Neural progenitor cell (in vitro differentiated cells): ENCODE data around the gene ZFP90. TPM values are rescaled to one million over a fixed set of nuclear protein-coding genes. Genes with fewer than 3 reads are reported as not detected.

Experiments used
- DNase-seq: peaks from one replicate; pipeline ENCODE4 v3.0.0-alpha.2; 2016; ENCODE audit warnings: low spot score
- H2AFZ ChIP-seq: fragments of 200-600 bp; sonication (generic); replicated peaks from 2 replicates; pipeline ENCODE4 v1.6.1; 2016; ENCODE audit warnings: antibody characterized with exemption
- H3F3A ChIP-seq: fragments of 200-600 bp; sonication (generic); 2 replicates; pipeline ENCODE4 v1.6.1; 2016; ENCODE audit warnings: antibody characterized with exemption, low read depth
- H3K27ac ChIP-seq: fragments of 200-600 bp; sonication (generic); 2 replicates; pipeline ENCODE4 v1.5.1; 2016; ENCODE audit warnings: mild to moderate bottlenecking
- H3K27me3 ChIP-seq: fragments of 200-600 bp; sonication (generic); 2 replicates; pipeline ENCODE4 v1.6.1; 2016; ENCODE audit warnings: mild to moderate bottlenecking, moderate library complexity
- H3K36me3 ChIP-seq: fragments of 200-600 bp; sonication (generic); 2 replicates; pipeline ENCODE4 v1.5.1; 2016
- H3K4me1 ChIP-seq: fragments of 200-600 bp; sonication (generic); 2 replicates; pipeline ENCODE4 v1.6.1; 2016; ENCODE audit warnings: mixed run types
- H3K4me2 ChIP-seq: fragments of 200-600 bp; sonication (generic); 2 replicates; pipeline ENCODE4 v1.6.1; 2016
- H3K4me3 ChIP-seq: fragments of 200-600 bp; sonication (generic); 2 replicates; pipeline ENCODE4 v1.5.1; 2016
- H3K79me2 ChIP-seq: fragments of 200-600 bp; sonication (generic); 2 replicates; pipeline ENCODE4 v1.6.1; 2016; ENCODE audit warnings: low read depth
- H3K9ac ChIP-seq: fragments of 200-600 bp; sonication (generic); 2 replicates; pipeline ENCODE4 v1.6.1; 2016
- H3K9me3 ChIP-seq: fragments of 200-600 bp; sonication (generic); 2 replicates; pipeline ENCODE4 v1.5.1; 2016; ENCODE audit warnings: low read depth
- H4K20me1 ChIP-seq: fragments of 200-600 bp; sonication (generic); 2 replicates; pipeline ENCODE4 v1.6.1; 2016; ENCODE audit warnings: low read depth
- H3K27ac Mint-ChIP-seq: 3 replicates; pipeline ENCODE4 v1.8.0; 2021; ENCODE audit warnings: mixed read lengths
- H3K27me3 Mint-ChIP-seq: 2 replicates; pipeline ENCODE4 v1.8.0; 2022; ENCODE audit warnings: low read depth, mild to moderate bottlenecking, inconsistent platforms, moderate library complexity, mixed read lengths; ENCODE audit not compliant: insufficient read depth
- H3K36me3 Mint-ChIP-seq: 3 replicates; pipeline ENCODE4 v1.8.0; 2021; ENCODE audit warnings: mixed read lengths
- H3K4me1 Mint-ChIP-seq: 3 replicates; pipeline ENCODE4 v1.8.0; 2021; ENCODE audit warnings: mixed read lengths
- H3K4me3 Mint-ChIP-seq: 3 replicates; pipeline ENCODE4 v1.8.0; 2021; ENCODE audit warnings: mild to moderate bottlenecking, moderate library complexity, mixed read lengths
- H3K9me3 Mint-ChIP-seq: 3 replicates; pipeline ENCODE4 v1.8.0; 2020; ENCODE audit warnings: mixed read lengths
- EZH2 ChIP-seq: fragments of 200-600 bp; sonication (generic); IDR thresholded peaks from 2 replicates; pipeline ENCODE4 v1.6.1; 2017; ENCODE audit warnings: antibody characterized with exemption, mild to moderate bottlenecking, moderate library complexity
- EZH2phosphoT487 ChIP-seq: fragments of 200-600 bp; sonication (generic); IDR thresholded peaks from 2 replicates; pipeline ENCODE4 v1.6.1; 2017; ENCODE audit warnings: antibody characterized with exemption
- total RNA-seq: library from RNA; depleted of rRNA; stranded (reverse); fragments of >200 nt; gene quantifications from 2 replicates; pipeline ENCODE4 v1.2.3, GENCODE V29; 2015; ENCODE audit warnings: low replicate concordance
- TF ChIP-seq, protein P1 (sequence below): fragments of 200-600 bp; sonication (generic); IDR thresholded peaks from 2 replicates; pipeline ENCODE4 v1.5.1; 2017; ENCODE audit warnings: antibody characterized with exemption, mild to moderate bottlenecking

ZFP90 gene
- total RNA-seq, 1 donor from 2014 or later = 63.6 TPM

GRCh38 chr16:68508013-68508412 lies 31.1 kb upstream of the ZFP90 start:
- TF ChIP-seq EZH2 = no peak
- TF ChIP-seq, protein P1, sequence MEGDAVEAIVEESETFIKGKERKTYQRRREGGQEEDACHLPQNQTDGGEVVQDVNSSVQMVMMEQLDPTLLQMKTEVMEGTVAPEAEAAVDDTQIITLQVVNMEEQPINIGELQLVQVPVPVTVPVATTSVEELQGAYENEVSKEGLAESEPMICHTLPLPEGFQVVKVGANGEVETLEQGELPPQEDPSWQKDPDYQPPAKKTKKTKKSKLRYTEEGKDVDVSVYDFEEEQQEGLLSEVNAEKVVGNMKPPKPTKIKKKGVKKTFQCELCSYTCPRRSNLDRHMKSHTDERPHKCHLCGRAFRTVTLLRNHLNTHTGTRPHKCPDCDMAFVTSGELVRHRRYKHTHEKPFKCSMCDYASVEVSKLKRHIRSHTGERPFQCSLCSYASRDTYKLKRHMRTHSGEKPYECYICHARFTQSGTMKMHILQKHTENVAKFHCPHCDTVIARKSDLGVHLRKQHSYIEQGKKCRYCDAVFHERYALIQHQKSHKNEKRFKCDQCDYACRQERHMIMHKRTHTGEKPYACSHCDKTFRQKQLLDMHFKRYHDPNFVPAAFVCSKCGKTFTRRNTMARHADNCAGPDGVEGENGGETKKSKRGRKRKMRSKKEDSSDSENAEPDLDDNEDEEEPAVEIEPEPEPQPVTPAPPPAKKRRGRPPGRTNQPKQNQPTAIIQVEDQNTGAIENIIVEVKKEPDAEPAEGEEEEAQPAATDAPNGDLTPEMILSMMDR = no peak
- no peak for TF ChIP-seq EZH2phosphoT487
- no peaks in the 10 kb centered on the region for H3K9me3 ChIP-seq
- no peaks in the 10 kb centered on the region for H3K36me3 Mint-ChIP-seq
- H3K4me1 ChIP-seq = no peaks in the 10 kb centered on the region
- H3K27ac ChIP-seq = no peak overlapping the region
- no peak for DNase-seq
- H3K27me3 ChIP-seq = peaks cover 7% of the 10 kb centered on the region
- H3K4me2 ChIP-seq = no peak overlapping the region
- H3K9me3 Mint-ChIP-seq = no peaks in the 10 kb centered on the region
- H3K27ac Mint-ChIP-seq = no peak overlapping the region
- H3K79me2 ChIP-seq = no peaks in the 10 kb centered on the region
- H3K4me1 Mint-ChIP-seq = no peaks in the 10 kb centered on the region
- H3K4me3 Mint-ChIP-seq = no peak overlapping the region
- H3F3A ChIP-seq = no peaks in the 10 kb centered on the region
- H2AFZ ChIP-seq = no peak overlapping the region
- no peak overlapping the region for H3K4me3 ChIP-seq
- H3K27me3 Mint-ChIP-seq = peaks cover 19% of the 10 kb centered on the region
- H3K36me3 ChIP-seq = no peaks in the 10 kb centered on the region
- no peaks in the 10 kb centered on the region for H4K20me1 ChIP-seq
- no peak overlapping the region for H3K9ac ChIP-seq

DNA sequence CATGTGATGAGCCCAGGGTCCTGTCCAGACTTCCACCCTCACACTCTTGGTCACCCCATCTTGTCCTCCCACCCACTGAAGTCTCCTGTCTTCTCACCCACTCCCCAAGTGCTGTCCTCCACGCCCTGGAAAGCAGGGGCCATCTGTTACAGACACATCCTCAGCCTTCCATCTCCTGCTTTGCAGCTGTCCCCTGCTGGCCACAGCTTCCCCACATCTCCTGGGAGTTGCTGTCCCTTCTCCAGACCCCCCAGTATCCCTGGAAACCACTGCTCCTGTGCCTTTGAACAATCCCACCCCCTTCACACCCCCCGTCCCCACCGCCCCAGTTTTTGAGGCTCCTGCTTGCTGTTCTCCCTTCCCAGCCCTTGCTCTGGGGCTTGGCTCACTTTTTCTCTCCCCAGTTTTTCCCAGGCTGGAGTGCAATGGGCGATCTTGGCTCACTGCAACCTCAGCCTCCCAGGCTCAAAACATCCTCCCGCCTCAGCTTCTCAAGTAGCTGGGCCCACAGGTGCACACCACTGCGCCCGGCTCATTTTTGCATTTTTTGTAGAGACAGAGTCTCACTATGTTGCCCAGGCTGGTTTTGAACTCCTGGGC lies 30.4 kb upstream of the ZFP90 start:
- H3K27me3 Mint-ChIP-seq = peaks cover 19% of the 10 kb centered on the region

DNA sequence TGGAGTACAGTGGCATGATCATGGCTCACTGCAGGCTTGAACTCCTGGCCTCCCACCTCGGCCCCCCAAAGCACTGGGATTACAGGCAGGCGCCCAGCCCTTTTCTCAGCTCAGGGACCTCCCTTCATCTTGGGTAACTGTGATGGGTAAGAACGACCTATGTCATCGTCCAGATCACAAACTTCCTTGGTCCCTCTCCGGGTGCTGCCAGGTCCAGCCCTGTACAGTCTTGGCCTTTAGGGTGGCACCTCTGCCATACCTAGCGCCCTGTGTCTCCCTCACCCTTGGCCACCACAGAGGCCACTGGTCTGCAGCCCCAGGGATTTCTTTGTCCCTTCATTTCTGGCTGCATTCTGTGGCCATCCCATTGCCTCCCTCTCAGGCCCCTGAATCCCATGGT lies 29.7 kb upstream of the ZFP90 start:
- no peak overlapping the region for H3K4me3 Mint-ChIP-seq
- no peak overlapping the region for H3K27ac Mint-ChIP-seq

More for the DNA sequence above, 30.4 kb upstream of the ZFP90 start:
- H3K9me3 Mint-ChIP-seq = no peaks in the 10 kb centered on the region
- no peak overlapping the region for H3K27ac Mint-ChIP-seq
- Histone ChIP-seq H2AFZ (no peak overlapping the region), H3K4me3 (no peak overlapping the region), H3K4me2 (no peak overlapping the region), H3K36me3 (no peaks in the 10 kb centered on the region), H3K9ac (no peak overlapping the region), H3K9me3 (no peaks in the 10 kb centered on the region), H3K27me3 (peaks cover 7% of the 10 kb centered on the region), H3K27ac (no peak overlapping the region), H3F3A (no peaks in the 10 kb centered on the region), H4K20me1 (no peaks in the 10 kb centered on the region), H3K4me1 (no peaks in the 10 kb centered on the region), H3K79me2 (no peaks in the 10 kb centered on the region)
- H3K36me3 Mint-ChIP-seq = no peaks in the 10 kb centered on the region
- TF ChIP-seq, protein P1 = no peak
- TF ChIP-seq EZH2phosphoT487 (no peak), EZH2 (no peak)
- DNase-seq = no peak
- H3K4me1 Mint-ChIP-seq = no peaks in the 10 kb centered on the region
- H3K4me3 Mint-ChIP-seq = no peak overlapping the region

More for the DNA sequence above, 29.7 kb upstream of the ZFP90 start:
- Mint-ChIP-seq H3K9me3 (no peaks in the 10 kb centered on the region), H3K4me1 (no peaks in the 10 kb centered on the region), H3K27me3 (peaks cover 19% of the 10 kb centered on the region), H3K36me3 (no peaks in the 10 kb centered on the region)
- H3K27me3 ChIP-seq = peaks cover 7% of the 10 kb centered on the region
- H3K4me2 ChIP-seq = no peak overlapping the region
- H3K79me2 ChIP-seq = no peaks in the 10 kb centered on the region
- no peaks in the 10 kb centered on the region for H3K9me3 ChIP-seq
- H3K4me1 ChIP-seq = no peaks in the 10 kb centered on the region
- no peaks in the 10 kb centered on the region for H3F3A ChIP-seq
- no peak overlapping the region for H3K9ac ChIP-seq
- TF ChIP-seq EZH2phosphoT487 = no peak
- TF ChIP-seq, protein P1 = no peak
- TF ChIP-seq EZH2 = no peak
- DNase-seq = no peak
- no peak overlapping the region for H3K27ac ChIP-seq
- no peaks in the 10 kb centered on the region for H3K36me3 ChIP-seq
- H3K4me3 ChIP-seq = no peak overlapping the region
- H4K20me1 ChIP-seq = no peaks in the 10 kb centered on the region
- peak overlapping the region; percentile 81 for H2AFZ ChIP-seq
